Mesothelial cell of epicardium (in vitro differentiated cells): ENCODE measurements around the gene AKAP10. TPM values are rescaled to one million over a fixed set of nuclear protein-coding genes. Genes with fewer than 3 reads are reported as not detected.
"Not testable (repeated sequence)": the region's sequence is repeated elsewhere in the genome, so short reads cannot be mapped to it uniquely, and the experiment has no call there.

Experiments used
- DNase-seq, 2 experiments: peaks; one replicate each; pipeline ENCODE4 v3.0.0; 2021; ENCODE audit warnings: low spot score in 2 of 2; ENCODE audit not compliant: unreplicated experiment in 2 of 2
- H3K27ac Mint-ChIP-seq: 2 replicates; pipeline ENCODE4 v1.8.0; 2021; ENCODE audit warnings: mixed read lengths
- H3K27me3 Mint-ChIP-seq: 2 replicates; pipeline ENCODE4 v1.8.0; 2021; ENCODE audit warnings: low read depth, mixed read lengths
- H3K36me3 Mint-ChIP-seq: 2 replicates; pipeline ENCODE4 v1.8.0; 2021; ENCODE audit warnings: mixed read lengths
- H3K4me1 Mint-ChIP-seq: 2 replicates; pipeline ENCODE4 v1.8.0; 2021; ENCODE audit warnings: mixed read lengths
- H3K4me3 Mint-ChIP-seq: 2 replicates; pipeline ENCODE4 v1.8.0; 2021; ENCODE audit warnings: mild to moderate bottlenecking, moderate library complexity, mixed read lengths
- H3K9me3 Mint-ChIP-seq: 2 replicates; pipeline ENCODE4 v1.8.0; 2021; ENCODE audit warnings: mixed read lengths
- total RNA-seq: library from RNA; stranded (reverse); gene quantifications from 3 replicates; pipeline ENCODE4 v1.2.1, GENCODE V29; 2021
- TF ChIP-seq, protein P1 (sequence below): fragments of 200-600 bp; sonication (generic); IDR thresholded peaks from one replicate; pipeline ENCODE4 v1.5.0; 2021; ENCODE audit warnings: antibody characterized with exemption; ENCODE audit not compliant: unreplicated experiment

The AKAP10 gene
- total RNA-seq: 39.0 to 40.1 TPM (median 39.6 TPM) in 3 replicates

GRCh38 chr17:19977293-19978208 lies at the start of gene AKAP10:
TSS of gene AKAP10 (minus strand) at chr17:19977828. CDS start at chr17:19977679, 149 bp downstream.
- H3K27me3 Mint-ChIP-seq: no peaks in the 10 kb centered on the region
- TF ChIP-seq, protein P1, sequence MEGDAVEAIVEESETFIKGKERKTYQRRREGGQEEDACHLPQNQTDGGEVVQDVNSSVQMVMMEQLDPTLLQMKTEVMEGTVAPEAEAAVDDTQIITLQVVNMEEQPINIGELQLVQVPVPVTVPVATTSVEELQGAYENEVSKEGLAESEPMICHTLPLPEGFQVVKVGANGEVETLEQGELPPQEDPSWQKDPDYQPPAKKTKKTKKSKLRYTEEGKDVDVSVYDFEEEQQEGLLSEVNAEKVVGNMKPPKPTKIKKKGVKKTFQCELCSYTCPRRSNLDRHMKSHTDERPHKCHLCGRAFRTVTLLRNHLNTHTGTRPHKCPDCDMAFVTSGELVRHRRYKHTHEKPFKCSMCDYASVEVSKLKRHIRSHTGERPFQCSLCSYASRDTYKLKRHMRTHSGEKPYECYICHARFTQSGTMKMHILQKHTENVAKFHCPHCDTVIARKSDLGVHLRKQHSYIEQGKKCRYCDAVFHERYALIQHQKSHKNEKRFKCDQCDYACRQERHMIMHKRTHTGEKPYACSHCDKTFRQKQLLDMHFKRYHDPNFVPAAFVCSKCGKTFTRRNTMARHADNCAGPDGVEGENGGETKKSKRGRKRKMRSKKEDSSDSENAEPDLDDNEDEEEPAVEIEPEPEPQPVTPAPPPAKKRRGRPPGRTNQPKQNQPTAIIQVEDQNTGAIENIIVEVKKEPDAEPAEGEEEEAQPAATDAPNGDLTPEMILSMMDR: no peak
- peaks cover 19% of the 10 kb centered on the region for H3K4me1 Mint-ChIP-seq
- DNase-seq: peak; percentile 78 to 90
- H3K36me3 Mint-ChIP-seq: peaks cover 17% of the 10 kb centered on the region
- H3K27ac Mint-ChIP-seq: peak within 1 kb of the TSS; percentile 97
- no peaks in the 10 kb centered on the region for H3K9me3 Mint-ChIP-seq
- H3K4me3 Mint-ChIP-seq: peak within 1 kb of the TSS; percentile 91

GRCh38 chr17:20026960-20027359 lies 49.3 kb upstream of the AKAP10 start:
- no peak overlapping the region for H3K27ac Mint-ChIP-seq
- TF ChIP-seq, protein P1: no peak
- no peak overlapping the region for H3K4me3 Mint-ChIP-seq
- DNase-seq: no peak
- H3K36me3 Mint-ChIP-seq: no peaks in the 10 kb centered on the region
- H3K27me3 Mint-ChIP-seq: peaks cover 53% of the 10 kb centered on the region
- no peaks in the 10 kb centered on the region for H3K9me3 Mint-ChIP-seq
- no peaks in the 10 kb centered on the region for H3K4me1 Mint-ChIP-seq

- Mint-ChIP-seq H3K27me3 (peaks cover 45% of the 10 kb centered on the region), H3K4me3 (no peak overlapping the region), H3K27ac (no peak overlapping the region), H3K4me1 (no peaks in the 10 kb centered on the region), H3K9me3 (no peaks in the 10 kb centered on the region), H3K36me3 (no peaks in the 10 kb centered on the region)
- no peak for DNase-seq
- TF ChIP-seq, protein P1: no peak
Measured at GRCh38 chr17:20022701-20023100, 45.1 kb upstream of the AKAP10 start.

DNA sequence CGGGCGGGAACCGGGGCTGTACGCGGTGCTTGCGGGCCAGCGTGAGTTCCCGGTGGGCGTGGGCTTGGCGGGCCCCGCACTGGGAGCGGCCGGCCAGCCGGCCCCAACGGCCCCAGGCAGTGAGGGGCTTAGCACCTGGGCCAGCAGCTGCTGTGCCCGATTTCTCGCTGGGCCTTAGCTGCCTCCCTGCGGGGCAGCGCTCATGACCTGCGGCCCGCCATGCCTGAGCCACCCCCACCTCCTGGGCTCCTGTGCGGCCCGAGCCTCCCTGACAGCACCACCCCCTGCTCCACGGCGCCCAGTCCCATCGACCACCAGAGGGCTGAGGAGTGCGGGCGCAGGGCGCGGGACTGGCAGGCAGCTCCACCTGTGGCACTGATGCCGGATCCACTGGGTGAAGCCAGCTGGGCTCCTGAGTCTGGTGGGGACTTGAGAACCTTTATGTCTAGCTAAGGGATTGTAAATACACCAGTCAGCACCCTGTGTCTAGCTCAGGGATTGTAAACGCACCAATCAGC lies 38.9 kb upstream of the AKAP10 start:
- not testable (repeated sequence) for H3K27ac Mint-ChIP-seq, DNase-seq, H3K4me3 Mint-ChIP-seq, H3K4me1 Mint-ChIP-seq, H3K36me3 Mint-ChIP-seq, H3K9me3 Mint-ChIP-seq
- H3K27me3 Mint-ChIP-seq: peaks cover 40% of the 10 kb centered on the region

- Mint-ChIP-seq H3K4me3 (no peak overlapping the region), H3K9me3 (peaks cover under 1% of the 10 kb centered on the region), H3K4me1 (peaks cover 4% of the 10 kb centered on the region), H3K27ac (no peak overlapping the region), H3K27me3 (peaks cover 55% of the 10 kb centered on the region), H3K36me3 (no peaks in the 10 kb centered on the region)
- DNase-seq: no peak
- TF ChIP-seq, protein P1: no peak
Measured at GRCh38 chr17:20012017-20012536, 34.4 kb upstream of the AKAP10 start.

- peaks cover 64% of the 10 kb centered on the region for H3K27me3 Mint-ChIP-seq
- peak overlapping the region; percentile 6 for H3K4me3 Mint-ChIP-seq
- no peaks in the 10 kb centered on the region for H3K36me3 Mint-ChIP-seq
- H3K4me1 Mint-ChIP-seq: peaks cover 4% of the 10 kb centered on the region
- no peaks in the 10 kb centered on the region for H3K9me3 Mint-ChIP-seq
- no peak for DNase-seq
- TF ChIP-seq, protein P1: no peak
- H3K27ac Mint-ChIP-seq: no peak overlapping the region
Measured at GRCh38 chr17:20010936-20011335, 33.3 kb upstream of the AKAP10 start.
